Activated CD4-positive, alpha-beta T cell treated with anti-CD3 and anti-CD28 coated beads, Interleukin-2, amount 10 ng/mL, durations not matched to agents 7 days and 5 days (primary cell): ENCODE results near the gene GAA. TPM values are rescaled to one million over a fixed set of nuclear protein-coding genes. Genes with fewer than 3 reads are reported as not detected.
"Not testable (repeated sequence)": the region's sequence is repeated elsewhere in the genome, so short reads cannot be mapped to it uniquely, and the experiment has no call there.

Experiments
- CTCF ChIA-PET: fragments of 350-600 bp; sonication (Branson Sonifier 250); formaldehyde crosslinking; loops from one replicate; lab custom pipeline; 2021; ENCODE audit warnings: antibody characterized with exemption; lab: Charles Lee
- POLR2A ChIA-PET: fragments of 350-600 bp; sonication (Branson Sonifier 250); formaldehyde crosslinking; loops from one replicate; lab custom pipeline; 2021; ENCODE audit warnings: antibody characterized with exemption; lab: Charles Lee
- DNase-seq: peaks from one replicate; pipeline ENCODE4 v3.0.0-alpha.2; 2020
- H3K27ac Mint-ChIP-seq: one replicate; pipeline ENCODE4 v1.8.0; 2021; ENCODE audit warnings: mild to moderate bottlenecking, moderate library complexity, mixed read lengths
- H3K27me3 Mint-ChIP-seq: one replicate; pipeline ENCODE4 v1.8.0; 2021; ENCODE audit warnings: mixed read lengths
- H3K36me3 Mint-ChIP-seq: one replicate; pipeline ENCODE4 v1.8.0; 2021; ENCODE audit warnings: low read depth, mixed read lengths
- H3K4me1 Mint-ChIP-seq: one replicate; pipeline ENCODE4 v1.8.0; 2021; ENCODE audit warnings: mixed read lengths
- H3K4me3 Mint-ChIP-seq: one replicate; pipeline ENCODE4 v1.8.0; 2021; ENCODE audit warnings: mild to moderate bottlenecking, moderate library complexity, mixed read lengths
- H3K9me3 Mint-ChIP-seq: one replicate; pipeline ENCODE4 v1.8.0; 2021; ENCODE audit warnings: mixed read lengths
- total RNA-seq, 2 experiments: library from RNA; stranded (reverse); gene quantifications; one replicate each; pipeline ENCODE4 v1.2.3, GENCODE V29; 2021

Gene GAA
- total RNA-seq, 2 experiments from 2014 or later, result 14.7 to 16.3 TPM

- peaks cover 24% of the 10 kb centered on the region for H3K9me3 Mint-ChIP-seq
- DNase-seq, result no peak
- peaks cover 28% of the 10 kb centered on the region for H3K4me1 Mint-ChIP-seq
- ChIA-PET POLR2A (no interaction called here), CTCF (interaction anchor here (1.6 kb wide), 1 partner anchor 50 kb away, joined by 5 read pairs; the partner anchor contains the start of gene GAA)
- H3K36me3 Mint-ChIP-seq, result peaks cover 17% of the 10 kb centered on the region
- no peak overlapping the region for H3K4me3 Mint-ChIP-seq
- H3K27ac Mint-ChIP-seq, result no peak overlapping the region
- peaks cover 4% of the 10 kb centered on the region for H3K27me3 Mint-ChIP-seq
These were observed 50.0 kb downstream of the GAA start for GRCh38 chr17:80151333-80151732.

- Mint-ChIP-seq H3K27me3 (peaks cover 4% of the 10 kb centered on the region), H3K27ac (no peak overlapping the region), H3K4me1 (peaks cover 28% of the 10 kb centered on the region), H3K4me3 (no peak overlapping the region), H3K9me3 (peaks cover 26% of the 10 kb centered on the region), H3K36me3 (peaks cover 17% of the 10 kb centered on the region)
- ChIA-PET CTCF (no interaction called here), POLR2A (no interaction called here)
- no peak for DNase-seq
These were observed 50.8 kb downstream of the GAA start for GRCh38 chr17:80152081-80152702.

- ChIA-PET CTCF (no interaction called here), POLR2A (no interaction called here)
- no peak for DNase-seq
- peaks cover 26% of the 10 kb centered on the region for H3K9me3 Mint-ChIP-seq
- peaks cover 9% of the 10 kb centered on the region for H3K27me3 Mint-ChIP-seq
- H3K4me1 Mint-ChIP-seq, result peaks cover 25% of the 10 kb centered on the region
- H3K27ac Mint-ChIP-seq, result no peak overlapping the region
- peaks cover 17% of the 10 kb centered on the region for H3K36me3 Mint-ChIP-seq
- H3K4me3 Mint-ChIP-seq, result no peak overlapping the region
These were observed 51.6 kb downstream of the GAA start for GRCh38 chr17:80153004-80153403.

GRCh38 chr17:80154166-80154565, 52.8 kb downstream of the GAA start:
- no peak for DNase-seq
- POLR2A ChIA-PET, result no interaction called here
- H3K27me3 Mint-ChIP-seq, result peaks cover 10% of the 10 kb centered on the region
- peaks cover 15% of the 10 kb centered on the region for H3K36me3 Mint-ChIP-seq
- CTCF ChIA-PET, result interaction anchor here (0.6 to 1.0 kb wide), 2 partner anchors 8 to 114 kb away, joined by 3 to 4 read pairs; no protein-coding TSS in a partner anchor
- peaks cover 26% of the 10 kb centered on the region for H3K9me3 Mint-ChIP-seq
- H3K27ac Mint-ChIP-seq, result no peak overlapping the region
- peaks cover 20% of the 10 kb centered on the region for H3K4me1 Mint-ChIP-seq
- H3K4me3 Mint-ChIP-seq, result no peak overlapping the region

GRCh38 chr17:80155600-80155999, 54.2 kb downstream of the GAA start:
- H3K36me3 Mint-ChIP-seq, result peaks cover 15% of the 10 kb centered on the region
- POLR2A ChIA-PET, H3K4me3 Mint-ChIP-seq, DNase-seq, H3K27ac Mint-ChIP-seq: not testable (repeated sequence)
- peaks cover 26% of the 10 kb centered on the region for H3K9me3 Mint-ChIP-seq
- H3K27me3 Mint-ChIP-seq, result peaks cover 23% of the 10 kb centered on the region
- H3K4me1 Mint-ChIP-seq, result peaks cover 20% of the 10 kb centered on the region
- CTCF ChIA-PET, result interaction anchor here (1.2 kb wide), 1 partner anchor 20 kb away, joined by 3 read pairs; no protein-coding TSS in a partner anchor

- POLR2A ChIA-PET, result no interaction called here
- CTCF ChIA-PET, result no interaction called here
- H3K9me3 Mint-ChIP-seq, result peaks cover 11% of the 10 kb centered on the region
- H3K4me1 Mint-ChIP-seq, result no peaks in the 10 kb centered on the region
- no peak for DNase-seq
- no peak overlapping the region for H3K4me3 Mint-ChIP-seq
- H3K36me3 Mint-ChIP-seq, result peaks cover 4% of the 10 kb centered on the region
- peaks cover 27% of the 10 kb centered on the region for H3K27me3 Mint-ChIP-seq
- H3K27ac Mint-ChIP-seq, result no peak overlapping the region
These were observed 57.5 kb downstream of the GAA start for GRCh38 chr17:80158846-80159245.

- ChIA-PET POLR2A (no interaction called here), CTCF (no interaction called here)
- Mint-ChIP-seq H3K9me3 (peaks cover 8% of the 10 kb centered on the region), H3K36me3 (peaks cover 4% of the 10 kb centered on the region), H3K27ac (no peak overlapping the region), H3K27me3 (peaks cover 31% of the 10 kb centered on the region), H3K4me1 (no peaks in the 10 kb centered on the region), H3K4me3 (no peak overlapping the region)
- no peak for DNase-seq
These were observed 59.2 kb downstream of the GAA start for GRCh38 chr17:80160536-80160935.

GRCh38 chr17:80163336-80163735, 62.0 kb downstream of the GAA start:
- Mint-ChIP-seq H3K4me3 (no peak overlapping the region), H3K4me1 (no peaks in the 10 kb centered on the region), H3K27ac (no peak overlapping the region), H3K36me3 (no peaks in the 10 kb centered on the region), H3K9me3 (no peaks in the 10 kb centered on the region), H3K27me3 (peaks cover 22% of the 10 kb centered on the region)
- no peak for DNase-seq
- POLR2A ChIA-PET, result interaction anchor here (0.6 kb wide), 1 partner anchor 48 kb away, joined by 3 read pairs; no protein-coding TSS in a partner anchor
- CTCF ChIA-PET, result interaction anchor here (1.8 kb wide), 1 partner anchor 62 kb away, joined by 5 read pairs; the partner anchor contains the start of gene GAA

GRCh38 chr17:80164185-80164584, 62.8 kb downstream of the GAA start:
- no peak for DNase-seq
- Mint-ChIP-seq H3K9me3 (no peaks in the 10 kb centered on the region), H3K27ac (no peak overlapping the region), H3K36me3 (no peaks in the 10 kb centered on the region), H3K4me3 (no peak overlapping the region), H3K4me1 (no peaks in the 10 kb centered on the region), H3K27me3 (peaks cover 23% of the 10 kb centered on the region)
- ChIA-PET CTCF (interaction anchor here (1.8 kb wide), 1 partner anchor 63 kb away, joined by 5 read pairs; the partner anchor contains the start of gene GAA), POLR2A (no interaction called here)

GRCh38 chr17:80166446-80166845, 65.1 kb downstream of the GAA start:
- H3K27ac Mint-ChIP-seq, result no peak overlapping the region
- ChIA-PET POLR2A (no interaction called here), CTCF (interaction anchor here (0.6 kb wide), 2 partner anchors 94 to 1026 kb away, joined by 3 to 5 read pairs; partner anchors contain the start of gene RNF213)
- no peaks in the 10 kb centered on the region for H3K4me1 Mint-ChIP-seq
- DNase-seq, result no peak
- no peaks in the 10 kb centered on the region for H3K9me3 Mint-ChIP-seq
- no peaks in the 10 kb centered on the region for H3K36me3 Mint-ChIP-seq
- no peak overlapping the region for H3K4me3 Mint-ChIP-seq
- peaks cover 9% of the 10 kb centered on the region for H3K27me3 Mint-ChIP-seq

GRCh38 chr17:80168371-80168770, 67.0 kb downstream of the GAA start:
- Mint-ChIP-seq H3K36me3 (no peaks in the 10 kb centered on the region), H3K9me3 (no peaks in the 10 kb centered on the region), H3K27me3 (peaks cover 10% of the 10 kb centered on the region), H3K4me3 (no peak overlapping the region), H3K27ac (no peak overlapping the region), H3K4me1 (no peaks in the 10 kb centered on the region)
- POLR2A ChIA-PET, result no interaction called here
- no peak for DNase-seq
- CTCF ChIA-PET, result interaction anchor here (0.6 to 1.3 kb wide), 2 partner anchors 67 to 111 kb away, joined by 4 read pairs; partner anchors contain the start of gene GAA

- H3K36me3 Mint-ChIP-seq, result no peaks in the 10 kb centered on the region
- H3K27ac Mint-ChIP-seq, result no peak overlapping the region
- H3K4me3 Mint-ChIP-seq, result no peak overlapping the region
- no peaks in the 10 kb centered on the region for H3K9me3 Mint-ChIP-seq
- ChIA-PET CTCF (interaction anchor here (0.6 to 1.5 kb wide), 2 partner anchors 68 to 112 kb away, joined by 4 read pairs; partner anchors contain the start of gene GAA), POLR2A (no interaction called here)
- peaks cover 8% of the 10 kb centered on the region for H3K27me3 Mint-ChIP-seq
- no peaks in the 10 kb centered on the region for H3K4me1 Mint-ChIP-seq
- DNase-seq, result no peak
These were observed 67.7 kb downstream of the GAA start for GRCh38 chr17:80169107-80169506.
